Astrocyte of the cerebellum (primary cell): ENCODE measurements around the gene SIKE1.
A peak's percentile ranks its signal among the peaks of the same experiment; 100 is the strongest.
"Not testable (repeated sequence)": the region's sequence is repeated elsewhere in the genome, so short reads cannot be mapped to it uniquely, and the experiment has no call there.

Source experiments
- DNase-seq: peaks from one replicate; pipeline ENCODE4 v3.0.0-alpha.2; 2011; ENCODE audit warnings: low read depth
- H3K4me3 ChIP-seq: 2 replicates; pipeline ENCODE4 v1.5.1; 2011; ENCODE audit warnings: mild to moderate bottlenecking, low read depth, low read length, moderate library complexity
- CTCF ChIP-seq: IDR thresholded peaks from 2 replicates; pipeline ENCODE4 v1.5.1; 2012; ENCODE audit warnings: low read length, low read depth, moderate library complexity, mild to moderate bottlenecking; ENCODE audit errors: missing control alignments
- in situ Hi-C: cut with HindIII; loops from 2 replicates; pipeline ENCODE4 v1.10.0; 2017; ENCODE audit warnings: low sequenced_read_pairs

Gene SIKE1

GRCh38 chr1:114755006-114755931, 25.2 kb downstream of the SIKE1 start:
- in situ Hi-C loops, result no loop called here
- no peak for DNase-seq
- peak overlapping the region; percentile 99 for H3K4me3 ChIP-seq
- TF ChIP-seq CTCF, result no peak

DNA sequence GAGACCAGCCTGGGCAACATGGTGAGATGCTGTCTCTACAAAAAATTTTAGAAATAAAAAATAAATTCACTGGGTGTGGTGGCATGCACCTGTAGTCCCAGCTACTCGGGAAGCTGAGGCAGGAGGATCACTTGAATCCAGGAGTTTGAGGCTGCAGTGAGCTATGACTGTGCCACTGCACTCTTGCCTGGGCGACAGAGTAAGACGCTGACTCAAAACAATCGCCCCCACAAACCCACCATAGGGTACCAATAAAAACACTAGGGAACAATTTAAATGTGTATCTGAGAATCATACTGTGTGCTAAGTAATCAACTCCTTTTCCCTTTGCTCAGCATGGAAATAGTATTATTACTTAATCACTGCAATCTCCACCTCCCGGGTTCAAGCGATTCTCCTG, 26.8 kb downstream of the SIKE1 start:
- H3K4me3 ChIP-seq, DNase-seq, in situ Hi-C loops: not testable (repeated sequence)

DNA sequence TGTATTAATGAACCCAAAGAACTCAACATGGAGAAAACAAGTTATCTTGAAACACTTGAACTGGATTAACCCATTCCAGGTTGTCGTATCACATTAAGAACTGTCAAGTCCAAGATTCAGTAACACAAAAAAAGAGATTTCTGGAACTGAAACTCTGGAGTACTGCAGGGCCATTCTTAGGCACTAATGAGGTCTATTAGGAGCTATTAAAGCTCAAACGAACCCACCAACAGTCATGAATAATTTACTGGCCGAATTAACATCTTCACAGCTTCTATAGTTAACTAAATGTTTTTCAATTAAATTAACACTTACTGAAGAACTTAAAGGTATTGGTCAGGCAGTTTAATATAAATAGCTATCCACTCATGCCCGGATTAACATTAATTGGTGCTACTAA, 27.3 kb downstream of the SIKE1 start:
- no peak for DNase-seq
- H3K4me3 ChIP-seq, result no peak overlapping the region
- no peak for TF ChIP-seq CTCF
- in situ Hi-C loops, result no loop called here

DNA sequence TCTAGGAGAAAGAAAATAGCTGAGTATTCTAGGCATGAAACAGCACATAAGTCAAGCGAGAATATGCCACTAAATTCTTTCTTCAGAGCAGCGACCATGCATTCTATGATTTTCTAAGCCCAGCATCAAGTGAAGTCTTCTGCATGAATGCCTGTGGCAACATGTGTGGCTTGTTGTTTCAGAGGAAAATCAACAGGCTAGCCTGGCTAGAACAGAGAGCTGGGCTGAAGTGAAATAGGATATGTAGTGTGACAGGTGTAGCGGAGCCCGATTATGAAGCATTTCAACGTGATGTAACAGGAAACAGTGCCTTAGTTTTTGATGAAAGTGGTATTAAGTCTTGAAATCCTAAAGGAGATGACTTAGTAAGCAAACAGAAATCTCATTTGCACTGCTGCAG, 29.7 kb downstream of the SIKE1 start:
- H3K4me3 ChIP-seq, result no peak overlapping the region
- DNase-seq, result no peak
- in situ Hi-C loops, result no loop called here
- no peak for TF ChIP-seq CTCF

DNA sequence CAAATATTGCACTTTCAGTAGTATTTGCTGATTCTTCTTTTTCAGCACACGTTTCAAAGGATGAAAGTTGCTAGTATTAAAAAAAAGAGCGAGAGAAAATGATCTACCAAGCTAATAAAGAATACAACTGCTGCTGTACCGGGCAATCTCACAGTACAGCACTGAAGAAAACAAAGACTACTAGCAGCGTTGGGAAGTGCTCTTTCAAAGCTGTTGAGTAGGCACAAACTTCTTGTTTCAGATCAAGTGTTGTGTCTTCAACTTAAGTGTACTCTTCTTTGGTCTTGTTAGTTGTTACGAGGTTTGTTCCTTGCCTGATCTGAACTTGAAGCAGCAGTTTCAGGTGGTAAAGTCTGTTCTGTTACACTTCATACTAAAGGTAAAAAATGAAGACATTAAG, 30.6 kb downstream of the SIKE1 start:
- DNase-seq, result no peak
- TF ChIP-seq CTCF, result no peak
- H3K4me3 ChIP-seq, result no peak overlapping the region
- in situ Hi-C loops, result no loop called here

- no peak overlapping the region for H3K4me3 ChIP-seq
- no peak for TF ChIP-seq CTCF
- DNase-seq, result no peak
- in situ Hi-C loops, result no loop called here
Measured at GRCh38 chr1:114746450-114747121, 33.9 kb downstream of the SIKE1 start.

DNA sequence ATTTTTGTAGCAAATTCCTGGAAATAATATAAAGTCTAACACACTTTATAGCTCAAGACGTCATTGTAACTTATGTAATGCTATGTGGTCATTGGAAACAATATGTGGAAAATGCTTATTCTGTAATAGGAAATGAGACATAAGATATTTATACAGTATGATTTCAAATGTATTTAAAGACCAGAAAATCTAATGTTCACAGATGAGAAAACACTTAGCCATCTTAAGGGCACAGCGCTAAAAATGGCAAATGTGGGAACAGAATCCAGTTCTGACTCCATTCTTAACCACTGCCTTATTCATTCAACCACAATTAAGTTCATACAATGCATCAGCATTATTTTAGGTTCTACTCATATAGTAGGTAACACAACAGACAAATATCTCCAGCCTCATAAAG, 35.2 kb downstream of the SIKE1 start:
- in situ Hi-C loops, result no loop called here
- no peak overlapping the region for H3K4me3 ChIP-seq
- DNase-seq, result no peak
- no peak for TF ChIP-seq CTCF
